ENCODE data around the gene ADRA1B. TPM values are rescaled to one million over a fixed set of nuclear protein-coding genes. Genes with fewer than 3 reads are reported as not detected.
A peak's percentile ranks its signal among the peaks of the same experiment; 100 is the strongest.

ADRA1B gene
- total RNA-seq, 1 donor from 2014 or later: 1.6 TPM

- no peak for ATAC-seq
- intact Hi-C loops (cut with DNase I): no loop called here
- no peak for DNase-seq (ENCODE audit: low spot score)
These were observed 819 bp downstream of the ADRA1B start for GRCh38 chr5:159916841-159917761.

DNA sequence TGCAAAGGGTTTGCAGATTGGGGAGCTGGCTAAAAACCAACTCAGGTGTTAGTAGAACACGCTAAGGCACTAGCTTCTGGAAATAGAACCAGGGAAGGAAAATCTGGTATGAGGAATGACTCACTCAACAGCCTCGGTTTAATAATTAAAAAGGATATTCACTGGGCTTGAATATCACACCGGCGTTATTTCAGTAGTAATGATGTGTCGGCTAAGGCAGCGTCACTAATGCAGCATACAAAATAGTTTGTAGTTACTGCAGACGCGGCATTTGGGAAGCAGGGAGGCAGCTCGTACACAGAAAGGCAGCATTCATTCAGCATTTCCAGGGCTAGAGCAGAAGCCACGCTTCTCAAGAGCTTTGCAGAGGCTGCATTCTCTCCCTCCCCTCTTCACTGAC, 1.7 kb downstream of the ADRA1B start:
- ATAC-seq (no peak), DNase-seq (ENCODE audit: low spot score) (no peak)
- intact Hi-C loops (cut with DNase I): no loop called here

DNA sequence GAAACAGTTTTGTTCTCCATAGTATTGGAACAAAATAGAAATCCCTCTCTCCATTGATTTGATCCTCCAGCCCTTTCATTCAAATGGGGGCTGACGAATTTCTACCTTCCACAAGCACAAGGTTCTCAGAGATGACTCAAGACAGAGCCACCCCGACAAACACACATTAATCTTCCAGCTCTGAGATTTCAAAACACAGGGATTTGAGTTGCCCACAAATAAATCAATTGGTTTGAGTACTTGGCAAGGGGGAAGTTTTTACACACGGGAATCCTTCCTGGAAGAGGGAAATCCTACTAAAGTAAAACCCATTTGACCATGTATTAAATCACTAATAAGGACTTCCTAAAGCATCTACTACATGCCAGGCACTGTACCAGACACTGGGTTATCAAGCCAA, 5.4 kb downstream of the ADRA1B start:
- no peak for ATAC-seq
- intact Hi-C loops (cut with DNase I): no loop called here
- DNase-seq (ENCODE audit: low spot score): no peak

DNA sequence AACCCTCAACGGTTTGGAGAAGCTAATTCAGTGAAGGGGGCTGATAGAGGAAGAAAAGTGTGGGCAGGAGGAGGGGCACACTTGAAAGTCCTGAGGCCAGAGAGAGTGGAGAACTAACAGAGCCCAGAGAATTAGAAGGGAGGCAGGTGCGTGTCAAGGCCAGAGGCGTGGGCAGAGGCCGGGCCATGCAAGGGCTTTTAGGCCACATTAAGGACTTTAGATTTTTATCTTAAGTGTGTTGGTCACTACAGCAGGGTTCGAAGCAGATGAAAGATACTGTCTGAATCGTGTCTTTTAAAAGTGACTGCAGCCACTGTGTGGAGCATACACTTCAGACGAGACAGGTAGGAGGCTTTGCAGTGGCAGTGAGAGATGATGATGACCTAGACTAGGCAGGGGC, 6.7 kb downstream of the ADRA1B start:
- no peak for DNase-seq (ENCODE audit: low spot score)
- no peak for ATAC-seq
- intact Hi-C loops (cut with DNase I): no loop called here

DNA sequence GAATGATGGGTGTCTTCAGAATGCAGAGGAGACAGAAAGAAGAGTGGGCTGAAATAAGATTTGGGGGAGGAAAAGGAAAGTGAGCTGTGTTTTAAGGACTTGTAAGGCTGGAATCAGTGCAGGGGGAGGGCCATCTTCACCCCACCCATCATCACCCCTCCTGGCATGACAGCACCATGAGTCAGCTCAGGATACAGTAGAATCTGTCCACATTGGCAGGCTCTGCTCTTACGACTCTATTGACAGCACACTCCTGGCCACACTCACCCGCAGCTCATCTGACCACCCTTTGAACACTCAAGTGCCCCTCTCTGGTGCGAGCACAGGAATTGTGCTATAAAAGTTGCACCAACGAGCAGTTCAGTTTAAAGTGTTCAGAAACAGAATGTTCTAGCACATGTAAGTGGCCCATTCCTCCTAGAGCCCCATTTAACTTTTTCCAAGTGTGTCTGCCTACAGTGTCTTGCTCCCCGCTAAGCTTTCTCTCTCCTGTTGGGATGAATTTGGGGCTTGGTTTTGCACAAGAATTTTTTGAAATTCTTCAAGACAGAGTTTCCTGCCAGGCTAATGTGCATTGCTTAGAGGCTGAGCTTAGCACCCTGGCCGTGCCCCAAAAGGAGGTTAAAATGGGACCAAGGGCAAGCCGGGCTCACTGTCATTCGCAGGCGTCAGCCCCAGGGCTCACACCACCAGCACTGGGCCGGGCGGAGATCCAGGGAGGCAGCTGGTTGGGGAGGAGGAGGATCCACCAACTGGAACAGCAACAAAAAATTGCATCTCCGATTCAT, 12.0 kb downstream of the ADRA1B start:
- ATAC-seq: peak; percentile 69
- intact Hi-C loops (cut with DNase I): no loop called here

DNA sequence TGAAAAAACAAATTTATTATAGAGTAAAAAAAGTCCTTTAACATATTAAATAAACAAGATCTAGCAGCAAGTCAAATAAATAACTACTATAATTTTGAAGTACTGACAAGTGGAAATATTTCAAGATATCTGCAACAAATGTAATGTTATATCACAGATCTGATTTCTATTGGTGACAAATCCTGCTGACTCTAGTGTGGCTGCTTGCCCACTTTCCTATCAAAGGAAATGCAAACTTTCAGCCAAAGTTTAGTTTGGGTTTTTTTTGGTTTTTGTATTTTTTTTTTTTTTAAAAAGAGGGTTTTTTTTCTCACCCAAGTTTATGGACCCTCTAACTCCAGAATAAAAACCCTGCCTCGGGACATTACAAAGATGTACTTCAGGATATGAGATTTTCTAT, 12.9 kb downstream of the ADRA1B start:
- no peak for DNase-seq (ENCODE audit: low spot score)
- ATAC-seq: no peak
- intact Hi-C loops (cut with DNase I): no loop called here

More for the DNA sequence above, 12.0 kb downstream of the ADRA1B start:
- DNase-seq (ENCODE audit: low spot score): no peak

DNA sequence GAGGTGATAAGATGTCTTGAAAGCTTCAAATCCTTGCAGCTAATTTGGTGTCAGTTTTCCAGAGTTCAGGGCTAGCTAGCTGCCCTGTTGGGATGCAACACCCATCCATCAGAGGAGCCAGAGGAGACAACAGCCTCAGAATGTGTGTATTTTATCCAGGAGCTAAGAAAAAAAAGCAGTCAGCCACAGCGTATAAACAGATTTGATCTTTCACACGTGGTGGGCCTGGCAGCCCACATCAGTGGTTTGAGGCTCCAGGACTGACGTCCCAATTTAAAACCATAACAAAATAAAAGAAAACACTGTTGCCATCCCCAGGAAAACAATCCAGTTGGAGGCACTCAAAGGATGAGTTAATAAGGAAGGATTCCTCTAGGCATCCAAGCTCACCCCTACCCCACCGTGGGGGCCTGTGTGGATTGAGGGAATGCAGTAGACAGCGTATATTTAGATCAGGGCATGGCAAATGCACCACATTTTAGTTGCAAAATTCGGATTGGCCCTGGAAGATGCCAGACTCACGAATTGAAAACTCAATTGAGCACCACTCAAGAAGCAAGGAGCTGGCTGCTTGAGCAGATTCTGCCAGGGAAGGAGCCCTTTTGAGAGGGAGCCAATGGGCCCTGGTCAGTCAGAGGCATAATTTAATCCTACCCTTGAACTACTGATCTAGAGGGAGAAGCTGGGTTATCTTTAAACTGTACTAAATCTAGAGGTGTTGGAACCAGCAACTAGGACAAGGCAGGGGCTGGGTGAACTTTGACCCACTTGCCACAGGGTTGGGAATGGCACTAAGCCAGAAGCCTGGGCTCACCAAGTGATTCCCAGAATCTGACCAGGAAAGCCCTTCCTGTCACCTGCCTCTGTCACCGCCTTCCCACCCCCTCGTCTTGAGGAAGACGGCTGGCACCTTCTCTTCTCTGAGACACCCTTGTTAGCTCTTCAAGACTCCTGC, 17.5 kb downstream of the ADRA1B start:
- ATAC-seq (no peak), DNase-seq (ENCODE audit: low spot score) (no peak)
- intact Hi-C loops (cut with DNase I): no loop called here

DNA sequence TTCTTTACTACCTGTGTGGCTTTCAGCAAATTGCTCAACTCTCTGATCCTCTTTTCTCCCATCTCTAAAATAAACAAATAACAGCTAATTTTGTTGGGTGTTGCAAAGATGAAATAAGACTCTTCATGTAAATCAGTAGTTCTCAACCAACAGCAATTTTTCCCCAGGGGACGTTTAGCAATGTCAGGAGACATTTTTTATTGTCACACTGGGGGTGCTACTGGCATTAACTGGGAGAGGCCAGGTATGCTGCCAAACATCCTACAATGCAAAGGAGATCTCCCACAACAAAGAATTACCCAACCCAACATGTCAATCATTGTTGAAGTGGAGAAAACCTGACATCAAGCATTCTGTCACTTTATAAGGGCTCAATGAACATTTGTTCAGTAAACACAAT, 19.7 kb downstream of the ADRA1B start:
- intact Hi-C loops (cut with DNase I): no loop called here
- ATAC-seq: no peak
- DNase-seq (ENCODE audit: low spot score): no peak

- intact Hi-C loops (cut with DNase I): no loop called here
- ATAC-seq (peak; percentile 39), DNase-seq (ENCODE audit: low spot score) (no peak)
These were observed 20.5 kb downstream of the ADRA1B start for GRCh38 chr5:159936686-159937329.

GRCh38 chr5:159937580-159937979, 21.3 kb downstream of the ADRA1B start:
- ATAC-seq (no peak), DNase-seq (ENCODE audit: low spot score) (no peak)
- intact Hi-C loops (cut with DNase I): no loop called here

GRCh38 chr5:159943326-159943725, 27.0 kb downstream of the ADRA1B start:
- intact Hi-C loops (cut with DNase I): no loop called here
- no peak for ATAC-seq
- DNase-seq (ENCODE audit: low spot score): no peak

DNA sequence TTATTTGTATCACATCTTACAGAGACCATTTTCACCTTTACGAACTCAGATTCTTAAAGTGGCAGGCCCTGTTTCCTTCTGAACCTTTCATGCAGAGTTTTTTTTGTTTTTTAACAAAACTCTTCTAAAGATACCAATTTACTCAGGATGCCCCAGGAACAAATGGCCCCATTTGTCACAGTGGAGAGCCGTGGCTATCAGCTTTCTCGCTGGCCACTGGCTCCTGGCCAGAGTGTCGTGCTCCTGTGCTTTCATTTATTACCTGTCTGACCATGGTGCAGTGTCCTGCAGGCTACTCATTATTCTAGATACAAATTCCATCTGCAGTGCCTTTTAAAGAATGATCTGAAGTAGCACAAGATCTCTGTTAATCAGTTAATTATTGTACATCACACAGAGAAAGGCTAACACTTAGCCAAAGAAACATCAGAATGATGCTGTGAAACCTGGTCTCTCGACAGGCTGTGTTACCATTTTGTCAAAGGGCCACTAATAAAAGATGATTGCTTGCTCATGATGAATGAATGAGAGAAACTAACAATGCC, 27.8 kb downstream of the ADRA1B start:
- ATAC-seq (no peak), DNase-seq (ENCODE audit: low spot score) (no peak)
- intact Hi-C loops (cut with DNase I): no loop called here

DNA sequence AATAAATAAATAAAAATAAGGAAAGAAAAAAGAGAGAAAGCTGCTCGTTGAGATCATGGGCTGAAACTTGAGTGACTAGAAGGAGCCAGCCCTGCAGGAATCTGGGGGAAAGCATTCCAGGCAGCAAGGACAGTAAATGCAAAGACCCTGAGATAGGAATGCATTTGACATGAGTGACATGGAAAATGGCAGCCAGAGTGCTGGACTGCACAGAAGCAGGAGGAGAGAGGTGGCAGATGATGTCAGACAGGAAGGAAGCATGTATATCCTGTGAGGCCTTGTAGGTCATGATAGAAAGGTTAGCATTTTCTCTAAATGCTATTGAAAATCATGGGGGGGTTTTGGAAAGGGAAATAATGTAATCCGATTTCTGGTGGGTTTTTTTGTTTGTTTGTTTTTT, 29.1 kb downstream of the ADRA1B start:
- intact Hi-C loops (cut with DNase I): no loop called here
- ATAC-seq (no peak), DNase-seq (ENCODE audit: low spot score) (no peak)

DNA sequence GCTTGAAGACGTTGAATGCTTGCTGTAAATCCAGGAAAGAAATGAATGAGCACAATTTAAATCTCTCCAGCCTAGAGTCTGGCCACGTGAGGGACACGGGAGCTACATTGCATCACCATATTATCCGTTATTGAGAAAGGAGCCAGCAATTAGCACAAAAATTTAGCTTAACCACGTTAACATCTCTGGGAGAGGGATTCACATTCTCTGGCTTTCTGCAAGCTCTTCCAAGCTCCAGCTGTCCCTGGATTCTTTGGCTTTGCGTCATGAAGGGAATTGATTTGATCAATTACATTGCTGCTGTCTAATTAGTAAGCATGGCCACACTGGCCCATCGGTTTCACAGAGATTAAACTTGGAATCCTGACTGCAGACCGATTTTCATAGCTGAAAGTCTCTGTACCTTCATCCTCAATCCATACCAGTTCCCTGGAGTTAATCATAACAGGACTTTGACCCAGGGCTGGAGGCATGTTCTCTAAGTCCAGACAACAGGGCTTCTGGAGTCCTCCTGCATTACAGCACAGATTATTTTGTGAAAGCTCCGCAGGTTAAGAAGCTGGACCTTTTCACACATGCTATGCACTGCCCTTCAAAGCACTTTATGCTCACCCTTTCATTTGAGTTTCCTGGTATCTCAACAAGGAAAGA, 31.6 kb downstream of the ADRA1B start:
- no peak for DNase-seq (ENCODE audit: low spot score)
- intact Hi-C loops (cut with DNase I): no loop called here
- no peak for ATAC-seq

DNA sequence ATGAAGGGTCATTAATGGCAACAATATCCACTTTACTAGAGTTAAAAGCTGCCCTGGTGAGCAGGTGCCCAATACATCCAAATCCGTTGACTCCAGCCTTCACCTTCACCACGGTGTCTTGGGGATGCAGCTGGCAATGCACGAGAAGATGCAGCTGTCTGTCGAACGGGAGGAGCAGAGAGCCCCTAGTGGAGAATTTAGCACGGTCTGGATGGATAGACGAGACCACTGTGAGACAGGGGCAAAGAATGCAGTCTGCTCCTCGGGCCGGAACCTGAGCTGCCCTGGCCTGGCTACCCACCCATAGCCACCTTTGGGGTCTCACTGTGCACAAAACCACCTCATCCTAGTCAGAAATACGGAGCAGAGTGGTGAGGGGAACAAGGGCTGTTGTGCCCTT, 35.1 kb downstream of the ADRA1B start:
- DNase-seq (ENCODE audit: low spot score) (no peak), ATAC-seq (no peak)
- intact Hi-C loops (cut with DNase I): no loop called here

GRCh38 chr5:159951834-159952233, 35.6 kb downstream of the ADRA1B start:
- intact Hi-C loops (cut with DNase I): no loop called here
- DNase-seq (ENCODE audit: low spot score) (no peak), ATAC-seq (no peak)

- DNase-seq (ENCODE audit: low spot score): no peak
- intact Hi-C loops (cut with DNase I): no loop called here
- ATAC-seq: no peak
These were observed 37.3 kb downstream of the ADRA1B start for GRCh38 chr5:159953609-159954008.

DNA sequence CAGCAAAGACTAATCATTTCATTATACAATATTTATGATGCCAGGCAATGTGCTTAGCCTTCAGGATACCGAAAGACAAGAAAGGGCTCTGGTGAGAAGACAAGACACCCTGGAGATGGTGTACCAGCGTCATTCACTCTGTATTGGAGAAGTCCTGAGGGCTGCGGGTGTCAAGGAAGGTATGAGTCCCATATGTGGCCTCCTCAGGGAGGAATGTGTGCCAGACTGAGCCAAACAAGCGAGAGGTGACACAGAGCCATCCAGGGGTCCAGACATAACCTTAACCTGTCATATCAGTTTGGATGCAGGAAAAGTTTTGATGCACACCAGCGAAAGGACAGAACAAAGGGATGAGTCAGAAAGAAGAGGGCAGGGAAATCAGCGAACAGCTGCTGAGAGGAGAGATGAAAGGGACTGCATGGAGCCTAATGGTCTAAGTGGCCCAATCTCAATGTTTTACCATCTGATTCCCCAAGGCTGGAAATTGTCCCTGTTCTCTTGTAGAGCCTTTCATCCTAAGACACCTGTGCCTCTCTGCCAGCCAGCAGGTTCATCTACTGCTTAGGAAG, 38.9 kb downstream of the ADRA1B start:
- no peak for ATAC-seq
- intact Hi-C loops (cut with DNase I): no loop called here
- no peak for DNase-seq (ENCODE audit: low spot score)

All from sciatic nerve (tissue), 2 donors.